Fibroblast of the aortic adventitia (primary cell): ENCODE data around the gene RIT1. TPM values are rescaled to one million over a fixed set of nuclear protein-coding genes. Genes with fewer than 3 reads are reported as not detected.

Experiments used
- DNase-seq: peaks from one replicate; pipeline ENCODE4 v3.0.0-alpha.2; 2010; ENCODE audit warnings: low read depth
- H3K4me3 ChIP-seq: 2 replicates; pipeline ENCODE4 v1.5.1; 2011; ENCODE audit warnings: low read depth, mild to moderate bottlenecking, control low read depth, low read length, moderate library complexity
- total RNA-seq: library from RNA; depleted of rRNA; stranded (reverse); fragments of >200 nt; gene quantifications from 2 replicates; pipeline ENCODE4 v1.2.3, GENCODE V29; 2012; ENCODE audit warnings: low replicate concordance
- TF ChIP-seq, protein P1 (sequence below): IDR thresholded peaks from 2 replicates; pipeline ENCODE4 v1.5.1; 2011; ENCODE audit warnings: mild to moderate bottlenecking, low read length, control low read depth, inconsistent platforms; ENCODE audit not compliant: insufficient read depth

The RIT1 gene, protein sequence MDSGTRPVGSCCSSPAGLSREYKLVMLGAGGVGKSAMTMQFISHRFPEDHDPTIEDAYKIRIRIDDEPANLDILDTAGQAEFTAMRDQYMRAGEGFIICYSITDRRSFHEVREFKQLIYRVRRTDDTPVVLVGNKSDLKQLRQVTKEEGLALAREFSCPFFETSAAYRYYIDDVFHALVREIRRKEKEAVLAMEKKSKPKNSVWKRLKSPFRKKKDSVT
- total RNA-seq = 33.7 and 35.4 TPM in 2 replicates

DNA sequence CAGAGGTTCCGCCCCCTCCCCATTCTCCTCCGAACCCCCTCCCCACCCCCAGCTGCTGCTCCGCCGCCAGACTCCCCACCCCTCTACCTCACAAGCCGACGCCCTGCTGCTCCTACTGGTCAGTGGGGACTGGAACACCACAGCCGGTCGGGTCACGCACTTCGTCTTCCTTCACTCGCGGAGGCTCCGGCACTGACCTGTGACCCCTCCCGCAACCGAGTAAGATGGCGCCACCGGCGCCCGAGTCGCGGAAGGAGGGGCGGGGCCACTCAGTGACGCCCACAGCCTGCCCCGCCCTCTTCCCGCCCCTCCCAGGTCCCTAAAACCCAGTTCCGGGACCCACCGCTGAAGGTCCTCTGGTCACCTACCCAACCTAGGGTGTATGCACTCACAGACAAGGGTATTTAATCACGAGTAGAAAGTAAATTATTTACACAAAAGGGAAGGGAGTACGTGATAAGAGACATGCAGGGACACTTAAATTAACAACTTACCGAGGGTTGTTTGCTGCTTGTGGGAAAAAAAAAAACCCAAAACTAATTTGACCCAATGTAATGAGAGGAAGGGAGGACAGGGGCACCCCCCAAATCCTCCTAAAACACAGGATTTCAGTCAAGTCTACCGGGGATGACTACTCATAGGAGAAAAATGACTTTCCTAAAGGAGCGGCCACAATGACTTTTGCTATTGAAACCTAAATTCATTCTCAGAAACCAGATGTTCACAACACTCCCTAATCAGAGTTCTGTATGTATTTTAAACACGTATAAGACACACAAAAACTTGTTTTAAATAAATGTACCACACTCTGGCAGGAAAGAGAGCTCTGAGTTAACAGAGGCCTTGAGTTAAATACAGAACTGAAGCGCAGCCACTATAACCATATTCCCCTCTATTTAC is at the start of gene RIT1:
TSS of gene RIT1 (minus strand) at position 194 of the 900 bp plus-strand sequence. CDS start 588 bp downstream, outside the sequence.
- DNase-seq = peak; percentile 74
- TF ChIP-seq, protein P1, sequence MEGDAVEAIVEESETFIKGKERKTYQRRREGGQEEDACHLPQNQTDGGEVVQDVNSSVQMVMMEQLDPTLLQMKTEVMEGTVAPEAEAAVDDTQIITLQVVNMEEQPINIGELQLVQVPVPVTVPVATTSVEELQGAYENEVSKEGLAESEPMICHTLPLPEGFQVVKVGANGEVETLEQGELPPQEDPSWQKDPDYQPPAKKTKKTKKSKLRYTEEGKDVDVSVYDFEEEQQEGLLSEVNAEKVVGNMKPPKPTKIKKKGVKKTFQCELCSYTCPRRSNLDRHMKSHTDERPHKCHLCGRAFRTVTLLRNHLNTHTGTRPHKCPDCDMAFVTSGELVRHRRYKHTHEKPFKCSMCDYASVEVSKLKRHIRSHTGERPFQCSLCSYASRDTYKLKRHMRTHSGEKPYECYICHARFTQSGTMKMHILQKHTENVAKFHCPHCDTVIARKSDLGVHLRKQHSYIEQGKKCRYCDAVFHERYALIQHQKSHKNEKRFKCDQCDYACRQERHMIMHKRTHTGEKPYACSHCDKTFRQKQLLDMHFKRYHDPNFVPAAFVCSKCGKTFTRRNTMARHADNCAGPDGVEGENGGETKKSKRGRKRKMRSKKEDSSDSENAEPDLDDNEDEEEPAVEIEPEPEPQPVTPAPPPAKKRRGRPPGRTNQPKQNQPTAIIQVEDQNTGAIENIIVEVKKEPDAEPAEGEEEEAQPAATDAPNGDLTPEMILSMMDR = peak; percentile 16
- H3K4me3 ChIP-seq = peak within 1 kb of the TSS; percentile 74

DNA sequence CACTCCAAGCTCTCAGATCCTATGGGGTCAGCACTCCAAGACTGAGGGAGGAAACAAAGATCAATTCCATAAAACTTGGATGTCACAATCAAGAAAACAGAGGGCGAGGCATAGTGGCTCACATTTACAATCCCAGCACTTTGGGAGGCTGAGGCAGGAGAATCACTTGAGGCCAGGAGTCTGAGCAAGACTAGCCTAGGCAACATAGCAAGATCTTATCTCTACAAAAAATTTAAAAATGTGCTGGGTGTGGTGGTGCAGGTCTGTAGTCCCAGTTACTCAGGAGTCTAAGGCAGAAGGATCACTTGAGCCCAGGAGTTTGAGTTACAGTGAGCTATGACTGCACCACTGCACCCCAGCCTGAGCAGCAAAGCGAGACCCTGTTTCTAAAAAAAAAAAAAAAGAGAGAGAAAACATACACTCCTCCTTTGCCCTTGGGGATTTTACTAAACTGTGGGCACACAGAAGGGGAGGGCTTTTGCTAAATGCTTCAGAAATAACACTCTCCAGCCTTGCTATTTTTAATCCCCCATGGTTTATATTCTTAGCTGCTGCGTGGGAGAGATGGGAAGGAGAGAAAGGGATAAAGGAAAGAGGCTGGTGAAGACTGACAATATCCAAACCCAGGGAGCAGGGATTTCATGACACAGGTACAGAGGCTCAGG is 49.1 kb upstream of the RIT1 start:
- H3K4me3 ChIP-seq = no peak overlapping the region
- TF ChIP-seq, protein P1 = no peak
- no peak for DNase-seq

DNA sequence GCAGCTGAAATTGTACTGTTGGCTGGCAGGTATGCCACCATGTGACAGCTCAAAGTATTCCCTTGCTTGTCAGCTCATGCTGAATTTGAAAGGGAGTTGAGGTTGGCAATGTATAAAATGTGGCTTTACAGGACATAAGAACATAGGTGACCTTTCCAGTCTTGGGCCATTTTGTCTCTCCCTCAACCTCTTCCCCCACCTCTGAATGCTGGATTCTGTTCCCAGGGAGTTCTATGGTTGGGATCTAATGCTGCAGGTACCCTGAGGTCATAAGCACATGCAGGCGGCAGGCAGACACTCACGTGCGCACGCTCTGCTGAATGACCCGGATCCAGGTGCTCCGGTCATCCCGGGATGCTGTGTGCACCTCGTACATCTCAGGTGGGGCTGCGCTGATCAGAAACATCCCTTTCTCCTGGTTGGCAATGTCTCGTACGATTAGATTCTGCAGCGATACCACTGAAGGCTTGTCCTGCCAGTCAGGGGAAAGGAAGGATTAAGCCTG is 46.3 kb upstream of the RIT1 start:
- TF ChIP-seq, protein P1 = no peak
- no peak overlapping the region for H3K4me3 ChIP-seq
- no peak for DNase-seq

DNA sequence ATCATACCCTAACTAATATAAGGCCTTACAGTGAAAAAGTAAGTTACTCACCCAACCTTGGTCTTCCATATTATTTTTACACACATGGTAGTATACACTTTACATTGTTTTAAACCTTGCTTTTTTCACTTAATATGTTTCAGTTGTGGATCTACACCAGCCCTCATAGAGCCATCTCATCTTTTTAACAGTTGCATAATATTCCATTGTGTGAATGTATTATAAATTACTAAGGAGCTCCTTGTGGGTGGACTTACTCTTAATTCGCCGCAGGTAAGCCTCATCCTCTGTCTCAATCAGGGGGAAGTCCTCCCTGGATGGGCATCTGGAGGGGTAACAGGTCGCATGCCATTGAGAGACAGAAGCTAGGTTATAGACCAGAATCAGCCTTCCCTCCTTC is 43.5 kb upstream of the RIT1 start:
- TF ChIP-seq, protein P1 = no peak
- no peak overlapping the region for H3K4me3 ChIP-seq
- no peak for DNase-seq

DNA sequence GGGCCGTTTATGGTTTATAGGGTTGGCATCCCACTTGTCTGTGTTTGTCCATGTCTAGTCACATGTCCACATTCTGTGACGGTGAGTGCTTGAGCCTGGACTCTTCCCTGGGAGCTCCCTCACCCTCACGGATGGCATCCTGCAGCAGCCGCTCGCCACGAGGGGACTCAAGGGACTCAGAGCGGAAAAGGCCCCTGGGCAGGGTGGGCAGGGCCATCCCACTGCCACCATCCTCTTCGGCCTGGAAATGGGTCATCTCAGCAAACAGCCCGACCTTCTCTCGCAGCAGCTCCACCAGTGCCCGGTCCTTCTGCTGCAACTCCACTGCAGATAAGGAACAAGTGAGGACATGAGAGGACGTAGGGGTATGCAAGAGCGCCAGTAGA is 41.3 kb upstream of the RIT1 start:
- DNase-seq = no peak
- no peak overlapping the region for H3K4me3 ChIP-seq
- TF ChIP-seq, protein P1 = no peak

DNA sequence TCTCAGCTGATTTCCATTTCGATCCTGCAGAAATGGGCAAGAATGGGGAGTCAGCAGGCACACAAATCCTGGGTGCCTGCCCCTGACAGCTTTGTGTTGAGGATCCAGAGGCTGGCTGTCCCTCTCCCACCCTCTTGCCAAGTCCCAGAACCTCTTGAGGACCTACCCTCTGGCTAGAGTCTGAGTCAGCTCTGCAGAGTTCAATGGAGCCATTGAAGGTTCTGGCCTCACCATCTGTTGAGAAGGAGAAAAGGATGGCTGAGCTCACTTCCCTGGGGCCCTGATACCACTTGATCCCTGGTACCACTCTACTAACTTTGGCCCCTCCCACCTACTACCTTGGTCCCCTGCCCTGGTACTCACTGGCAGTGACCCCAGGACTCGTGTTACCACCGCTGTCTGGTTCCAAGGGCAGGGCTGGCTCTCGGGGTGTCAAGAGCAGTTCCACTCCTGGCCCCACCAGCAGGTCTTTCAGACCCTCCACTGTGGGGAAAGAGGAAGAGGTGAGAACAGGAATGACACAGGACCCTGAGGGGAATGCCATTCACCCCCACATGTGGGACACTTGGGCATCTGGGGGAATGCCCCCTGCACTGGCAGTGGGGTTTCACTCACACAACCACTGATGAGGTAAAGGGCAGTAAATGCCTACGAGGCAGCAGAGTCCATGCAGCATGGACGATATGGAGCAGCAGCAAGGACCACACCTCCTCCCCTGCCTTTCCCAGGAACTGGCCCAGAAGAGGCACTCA is 40.8 kb upstream of the RIT1 start:
- no peak for DNase-seq
- TF ChIP-seq, protein P1 = no peak
- H3K4me3 ChIP-seq = no peak overlapping the region
